ENCODE data around the gene KIAA0319L. TPM values are rescaled to one million over a fixed set of nuclear protein-coding genes. Genes with fewer than 3 reads are reported as not detected.

The KIAA0319L gene
- total and polyA plus RNA-seq, 11 donors = 21.0 to 108 (median 76.6) TPM

DNA sequence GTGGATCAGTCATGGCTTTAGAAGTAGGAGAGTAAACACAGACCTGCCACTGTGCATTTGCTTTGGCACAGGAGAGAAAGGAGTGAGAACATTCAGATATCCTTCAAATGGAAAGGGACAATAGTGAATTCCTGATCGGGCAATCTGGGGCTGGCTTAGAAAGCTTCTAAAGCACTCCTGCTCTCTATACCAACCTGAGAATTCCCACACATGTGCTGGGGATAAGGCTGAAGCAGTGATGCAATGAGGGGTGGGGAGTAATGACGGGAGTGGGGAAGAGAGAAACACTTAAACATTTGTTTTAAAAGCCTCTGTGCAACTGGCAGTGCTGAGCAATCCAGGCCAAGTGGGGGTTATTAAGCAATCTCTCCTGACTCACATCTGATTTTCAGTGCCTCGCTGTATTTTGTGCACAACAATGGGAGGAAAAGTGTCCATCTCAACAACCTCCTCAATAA lies 108.8 kb downstream of the KIAA0319L start:
- Histone ChIP-seq H3K4me1 (peaks cover 2 to 68% (median 25%) of the 10 kb centered on the region in 12 donors), H3K9me3 (no peaks in the 10 kb centered on the region), H3K4me3 (no peak overlapping the region), H3K36me3 (peaks cover 0 to 89% (median 79%) of the 10 kb centered on the region in 9 donors), H3K27me3 (no peaks in the 10 kb centered on the region), H3K27ac (peak overlapping the region in 1 of 12 donors; percentile 54)
- intact Hi-C loops (cut with DNase I) = loop anchor here in 1 of 10 donors (5.0 kb wide), 1 partner anchor 264 kb away; no protein-coding TSS in a partner anchor
- TF ChIP-seq, protein P1, sequence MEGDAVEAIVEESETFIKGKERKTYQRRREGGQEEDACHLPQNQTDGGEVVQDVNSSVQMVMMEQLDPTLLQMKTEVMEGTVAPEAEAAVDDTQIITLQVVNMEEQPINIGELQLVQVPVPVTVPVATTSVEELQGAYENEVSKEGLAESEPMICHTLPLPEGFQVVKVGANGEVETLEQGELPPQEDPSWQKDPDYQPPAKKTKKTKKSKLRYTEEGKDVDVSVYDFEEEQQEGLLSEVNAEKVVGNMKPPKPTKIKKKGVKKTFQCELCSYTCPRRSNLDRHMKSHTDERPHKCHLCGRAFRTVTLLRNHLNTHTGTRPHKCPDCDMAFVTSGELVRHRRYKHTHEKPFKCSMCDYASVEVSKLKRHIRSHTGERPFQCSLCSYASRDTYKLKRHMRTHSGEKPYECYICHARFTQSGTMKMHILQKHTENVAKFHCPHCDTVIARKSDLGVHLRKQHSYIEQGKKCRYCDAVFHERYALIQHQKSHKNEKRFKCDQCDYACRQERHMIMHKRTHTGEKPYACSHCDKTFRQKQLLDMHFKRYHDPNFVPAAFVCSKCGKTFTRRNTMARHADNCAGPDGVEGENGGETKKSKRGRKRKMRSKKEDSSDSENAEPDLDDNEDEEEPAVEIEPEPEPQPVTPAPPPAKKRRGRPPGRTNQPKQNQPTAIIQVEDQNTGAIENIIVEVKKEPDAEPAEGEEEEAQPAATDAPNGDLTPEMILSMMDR (IDR thresholded peaks at IDR 0.05) = no peak
- no peak for TF ChIP-seq POLR2A (IDR thresholded peaks at IDR 0.05)
- ATAC-seq = peak in 2 of 4 donors; percentile 17 to 59
- no peak for DNase-seq
- 64 to 75% (median 66%) methylated on average over 3 of the region's 3 CpGs for WGBS, 4 donors

DNA sequence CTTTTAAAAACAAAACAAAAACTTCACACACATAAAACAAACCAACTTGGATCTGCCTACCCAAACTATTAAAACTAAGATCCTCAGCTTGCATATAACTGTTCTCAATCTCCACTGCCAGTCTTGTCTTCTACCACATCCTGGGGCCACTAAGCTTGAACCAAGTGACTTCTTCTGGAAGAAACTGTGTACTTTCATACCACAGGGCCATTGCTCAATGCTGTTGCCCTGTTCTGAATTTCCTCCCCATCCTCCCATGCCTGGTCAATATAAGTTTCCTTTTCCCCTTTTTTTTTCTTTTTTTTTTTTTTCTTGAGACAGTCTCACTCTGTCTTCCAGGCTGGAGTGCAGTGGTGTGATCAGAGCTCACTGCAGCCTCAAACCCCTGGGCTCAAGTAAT lies 109.9 kb downstream of the KIAA0319L start:
- no peak for DNase-seq
- H3K36me3 ChIP-seq = peaks cover 0 to 91% (median 84%) of the 10 kb centered on the region in 9 donors
- peak in 1 of 4 donors; percentile 11 for ATAC-seq
- intact Hi-C loops (cut with DNase I) = loop anchor here in 1 of 10 donors (5.0 kb wide), 1 partner anchor 265 kb away; no protein-coding TSS in a partner anchor
- TF ChIP-seq, protein P1 (IDR thresholded peaks at IDR 0.05) = no peak
- TF ChIP-seq POLR2A (IDR thresholded peaks at IDR 0.05) = no peak
- peaks cover 0 to 61% (median 16%) of the 10 kb centered on the region in 12 donors for H3K4me1 ChIP-seq
- H3K27me3 ChIP-seq = no peaks in the 10 kb centered on the region
- H3K9me3 ChIP-seq = no peaks in the 10 kb centered on the region
- H3K27ac ChIP-seq = peak overlapping the region in 2 of 12 donors; percentile 5 to 54
- no peak overlapping the region for H3K4me3 ChIP-seq

DNA sequence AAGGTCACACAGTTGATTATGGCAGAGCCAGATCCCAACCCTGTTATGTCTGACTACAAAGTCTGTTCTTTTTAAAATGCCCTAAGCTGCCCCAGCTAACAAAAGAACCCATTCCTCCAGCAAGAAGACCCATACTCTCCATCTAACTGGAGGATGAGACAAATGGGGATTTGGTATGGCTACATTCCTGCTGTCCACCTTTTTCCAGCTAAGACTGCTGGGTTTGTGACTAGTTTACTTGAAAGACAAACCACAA lies 112.8 kb downstream of the KIAA0319L start:
- Histone ChIP-seq H3K36me3 (peaks cover 0 to 100% (median 96%) of the 10 kb centered on the region in 9 donors), H3K9me3 (no peaks in the 10 kb centered on the region), H3K4me3 (no peak overlapping the region), H3K27me3 (no peaks in the 10 kb centered on the region), H3K4me1 (peaks cover 0 to 34% (median 0%) of the 10 kb centered on the region in 12 donors), H3K27ac (no peak overlapping the region)
- intact Hi-C loops (cut with DNase I) = no loop called here
- ATAC-seq (no peak), DNase-seq (no peak)
- no peak for TF ChIP-seq POLR2A (IDR thresholded peaks at IDR 0.05)
- TF ChIP-seq, protein P1 (IDR thresholded peaks at IDR 0.05) = no peak

DNA sequence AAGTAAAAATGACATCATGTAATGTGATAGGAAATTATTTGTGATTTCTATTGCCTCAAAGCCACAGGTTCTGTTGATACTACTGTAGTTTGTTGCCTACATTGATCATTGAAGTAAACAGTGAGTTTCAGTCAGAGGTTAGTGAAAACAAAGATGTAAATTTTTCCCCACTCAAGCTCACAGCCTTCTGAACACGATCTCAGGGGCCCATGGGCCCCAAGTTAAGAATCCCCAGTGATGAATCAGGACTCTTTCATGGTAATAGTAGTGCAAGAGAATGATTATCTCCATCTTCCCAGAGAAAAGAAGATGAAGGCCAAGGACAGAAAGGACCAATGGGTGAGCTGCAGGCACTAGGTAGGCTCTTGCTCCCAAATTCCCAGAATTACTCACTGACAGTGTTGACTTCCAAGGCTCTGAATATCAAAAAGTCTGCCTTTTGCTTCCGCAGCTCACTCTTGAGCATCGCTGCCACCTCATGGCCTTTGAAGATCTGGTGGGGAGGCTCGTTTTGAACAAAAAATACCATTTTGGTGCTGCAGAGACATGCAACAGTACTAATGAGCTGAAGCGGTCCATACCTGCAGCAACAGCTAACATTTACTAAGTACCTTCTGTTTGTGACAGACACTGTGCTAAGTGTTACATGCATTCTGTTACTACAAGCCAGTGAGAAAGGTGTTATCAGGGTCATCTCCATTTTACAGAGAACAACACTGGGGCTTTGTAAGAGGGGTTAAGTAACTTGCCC lies 113.3 kb downstream of the KIAA0319L start:
- TF ChIP-seq, protein P1 (IDR thresholded peaks at IDR 0.05) = no peak
- TF ChIP-seq POLR2A (IDR thresholded peaks at IDR 0.05) = no peak
- Histone ChIP-seq H3K27ac (no peak overlapping the region), H3K4me1 (peaks cover 0 to 29% (median 0%) of the 10 kb centered on the region in 12 donors), H3K36me3 (peaks cover 0 to 100% (median 96%) of the 10 kb centered on the region in 9 donors), H3K27me3 (no peaks in the 10 kb centered on the region), H3K4me3 (no peak overlapping the region), H3K9me3 (no peaks in the 10 kb centered on the region)
- no peak for DNase-seq
- ATAC-seq = no peak
- intact Hi-C loops (cut with DNase I) = no loop called here
- WGBS, 4 donors = 81 to 92% (median 83%) methylated on average over 5 of the region's 5 CpGs
